Stimulated activated CD4-positive, alpha-beta T cell treated with anti-CD3 and anti-CD28 coated beads, Interleukin-1b, Interleukin-23, amount 100 ng/mL, for 4 hours (primary cell): Measurements from ENCODE around the gene CAPZB.

Experiments used
- DNase-seq, 2 donors: peaks; one replicate each; pipeline ENCODE4 v3.0.0-alpha.2; 2020; ENCODE audit warnings: low read depth in 2 of 2

CAPZB gene

GRCh38 chr1:19468397-19468956 is 16.9 kb downstream of the CAPZB start:
- DNase-seq = peak; percentile 46 to 52

- DNase-seq = no peak
These were observed 17.8 kb downstream of the CAPZB start for GRCh38 chr1:19467199-19468187.

DNA sequence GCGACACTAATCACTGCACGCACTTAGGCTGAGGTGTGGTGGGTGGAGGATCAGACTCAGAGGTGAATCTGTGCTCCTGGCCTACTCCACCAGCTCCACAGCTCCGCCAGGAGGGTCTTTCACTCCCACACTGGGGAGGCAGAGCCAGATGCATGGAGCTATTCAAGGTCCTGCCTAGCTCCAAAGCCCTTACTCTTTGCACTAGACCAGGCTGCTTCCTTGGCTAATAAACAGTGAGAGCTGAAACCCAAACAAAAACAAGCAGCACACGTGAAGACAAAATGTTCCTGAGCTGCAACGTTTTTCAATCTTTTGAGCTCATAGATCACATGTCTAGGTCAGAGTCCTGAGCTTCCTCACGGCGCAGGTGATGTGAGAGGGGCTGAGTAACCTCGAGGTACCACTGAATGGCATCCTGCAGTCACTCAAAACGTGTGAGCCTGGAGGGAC is 19.2 kb downstream of the CAPZB start:
- DNase-seq = no peak

DNA sequence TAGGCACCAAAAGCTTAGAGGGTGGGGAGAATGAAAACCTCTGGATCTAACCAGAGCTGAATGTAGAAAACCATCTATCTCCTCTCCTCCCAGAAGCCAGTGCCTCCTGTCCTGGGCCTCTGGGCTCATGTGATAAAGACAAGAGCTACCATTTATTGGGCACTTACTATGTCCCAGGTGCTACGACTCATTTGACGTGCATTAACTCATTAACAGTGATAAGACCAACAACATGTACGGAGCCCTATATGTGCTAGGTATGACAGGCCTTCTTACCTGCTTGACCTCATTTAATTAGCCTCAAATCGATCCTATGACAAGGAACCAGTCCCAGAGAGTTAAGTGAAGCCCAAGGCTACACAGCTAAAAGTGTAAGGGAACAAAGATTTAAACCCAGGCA is 19.7 kb downstream of the CAPZB start:
- no peak for DNase-seq

DNA sequence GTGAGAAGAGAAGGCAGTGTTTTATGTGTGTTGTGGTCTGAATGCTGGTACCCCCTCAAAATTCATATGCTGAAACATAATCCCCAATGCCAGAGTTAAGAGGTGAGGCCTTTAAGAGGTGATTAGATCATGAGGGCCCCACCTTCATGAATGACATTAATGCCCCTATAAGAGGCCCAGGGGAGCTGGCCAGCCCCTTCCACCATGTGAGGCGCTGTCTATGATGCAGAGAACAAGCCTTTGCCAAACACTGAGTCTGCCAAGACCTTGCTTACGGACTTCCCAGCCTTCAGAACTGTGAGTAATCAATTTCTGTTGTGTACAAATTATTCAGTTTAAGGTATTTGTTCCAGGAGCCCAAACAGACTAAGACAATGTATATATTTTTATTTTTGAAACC is 20.2 kb downstream of the CAPZB start:
- no peak for DNase-seq

DNA sequence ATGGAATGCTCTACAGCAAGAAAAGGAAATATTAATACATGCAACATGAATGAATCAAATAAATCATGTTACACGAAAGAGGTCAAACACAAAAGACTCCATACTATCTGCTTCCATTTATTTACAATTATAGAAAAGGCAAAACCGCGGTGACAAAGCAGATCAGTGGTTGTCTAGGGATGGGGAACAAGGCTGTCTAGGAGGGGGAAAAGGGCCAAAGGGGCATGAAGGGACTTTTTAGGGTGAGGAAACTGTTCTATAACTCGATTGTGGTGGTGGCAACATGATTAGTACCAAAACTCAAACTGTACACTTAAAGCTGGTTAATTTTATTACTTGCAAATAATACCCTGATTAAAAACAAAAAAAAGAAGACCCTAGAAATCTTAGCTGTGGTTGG is 20.6 kb downstream of the CAPZB start:
- DNase-seq = no peak

- DNase-seq = no peak
These were observed 21.9 kb downstream of the CAPZB start for GRCh38 chr1:19463504-19463803.

GRCh38 chr1:19462781-19463503 is 22.4 kb downstream of the CAPZB start:
- no peak for DNase-seq

DNA sequence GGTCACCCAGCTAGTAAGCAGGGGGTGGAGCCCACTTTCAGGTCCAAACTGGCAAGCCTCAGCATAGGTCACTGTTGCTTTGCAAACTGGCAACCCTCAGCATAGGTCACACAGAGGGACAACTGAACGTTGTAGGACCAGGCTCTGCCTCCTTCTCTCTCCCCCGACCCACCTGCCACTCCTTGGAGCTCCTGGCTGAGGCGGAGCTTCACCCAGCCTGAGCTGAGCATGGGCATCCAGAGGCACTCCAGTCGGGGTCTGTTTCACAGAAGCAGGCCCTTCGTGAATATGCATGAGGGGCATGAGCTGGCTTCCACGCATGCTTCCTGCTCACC is 24.2 kb downstream of the CAPZB start:
- no peak for DNase-seq

- no peak for DNase-seq
These were observed 24.7 kb downstream of the CAPZB start for GRCh38 chr1:19460535-19461219.

DNA sequence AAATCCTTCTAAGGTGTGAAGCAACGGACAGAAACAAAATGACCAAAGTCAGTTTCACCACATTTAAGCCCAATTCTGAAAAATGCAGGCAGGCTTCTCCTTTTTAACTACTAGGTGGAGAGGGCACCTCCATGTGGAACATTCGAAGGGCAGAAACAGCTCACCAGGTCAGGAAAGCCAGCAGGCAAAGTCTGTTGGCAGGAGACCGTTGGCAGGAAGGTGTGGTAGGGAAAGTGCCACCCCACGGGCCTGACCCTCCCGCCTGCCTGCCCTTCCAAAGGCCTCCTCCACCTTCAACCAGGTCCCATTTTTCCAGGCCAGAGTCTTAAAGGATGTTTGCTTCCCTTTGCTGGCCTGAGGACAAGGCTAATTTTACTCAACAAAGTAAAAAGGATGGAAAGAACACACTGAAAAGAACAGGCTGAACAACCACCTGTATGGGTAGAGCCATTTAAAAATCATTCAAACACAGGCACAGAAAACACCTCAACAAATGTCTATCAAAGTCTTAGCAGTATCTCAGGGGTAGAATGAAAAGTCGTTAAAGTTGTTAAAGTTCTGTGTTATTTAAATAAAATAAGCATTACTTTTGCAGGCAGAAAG is 26.4 kb downstream of the CAPZB start:
- DNase-seq = no peak

- no peak for DNase-seq
These were observed 27.7 kb downstream of the CAPZB start for GRCh38 chr1:19457607-19458006.

DNA sequence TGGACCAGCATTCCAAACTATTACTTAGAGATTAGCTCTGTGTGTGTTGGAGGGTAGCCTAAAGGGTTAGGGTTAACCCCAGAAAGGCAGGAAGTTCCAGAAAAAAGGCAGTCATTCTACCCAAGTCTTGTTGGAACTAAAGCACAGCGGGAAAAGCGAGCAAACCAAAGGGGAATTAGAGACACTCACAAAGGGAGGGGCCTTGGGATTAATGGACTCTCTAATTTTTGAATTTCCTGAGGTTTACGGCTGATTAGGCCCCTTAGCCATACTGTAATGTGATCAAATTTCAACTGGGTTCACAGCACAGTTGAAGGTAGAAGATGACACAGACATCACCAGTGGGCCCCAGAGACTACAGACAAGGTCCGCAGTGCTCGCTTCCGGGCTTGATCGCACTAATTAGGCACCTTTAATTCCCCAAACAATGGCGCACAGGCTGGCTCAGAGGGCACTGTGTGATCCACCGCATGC is 28.3 kb downstream of the CAPZB start:
- DNase-seq = no peak

DNA sequence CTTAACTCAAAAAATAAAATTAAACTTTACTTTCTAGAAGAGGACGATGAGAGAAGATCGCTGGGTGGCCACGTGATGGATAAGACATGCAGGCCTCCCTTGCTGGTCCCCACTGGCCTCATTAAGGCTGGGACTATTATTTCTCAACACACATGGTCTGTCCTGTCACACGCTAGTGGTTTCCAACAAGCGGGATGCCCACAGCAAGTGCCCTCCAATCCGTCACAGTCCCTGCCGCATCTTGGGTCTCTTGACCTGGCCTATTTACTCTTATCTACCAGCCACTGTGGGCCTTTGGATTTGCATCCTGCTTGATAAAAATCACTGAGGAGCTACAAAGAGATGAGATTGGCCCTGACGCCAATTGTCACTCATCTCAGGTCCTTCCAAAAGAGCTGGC is 30.0 kb downstream of the CAPZB start:
- DNase-seq = no peak

DNA sequence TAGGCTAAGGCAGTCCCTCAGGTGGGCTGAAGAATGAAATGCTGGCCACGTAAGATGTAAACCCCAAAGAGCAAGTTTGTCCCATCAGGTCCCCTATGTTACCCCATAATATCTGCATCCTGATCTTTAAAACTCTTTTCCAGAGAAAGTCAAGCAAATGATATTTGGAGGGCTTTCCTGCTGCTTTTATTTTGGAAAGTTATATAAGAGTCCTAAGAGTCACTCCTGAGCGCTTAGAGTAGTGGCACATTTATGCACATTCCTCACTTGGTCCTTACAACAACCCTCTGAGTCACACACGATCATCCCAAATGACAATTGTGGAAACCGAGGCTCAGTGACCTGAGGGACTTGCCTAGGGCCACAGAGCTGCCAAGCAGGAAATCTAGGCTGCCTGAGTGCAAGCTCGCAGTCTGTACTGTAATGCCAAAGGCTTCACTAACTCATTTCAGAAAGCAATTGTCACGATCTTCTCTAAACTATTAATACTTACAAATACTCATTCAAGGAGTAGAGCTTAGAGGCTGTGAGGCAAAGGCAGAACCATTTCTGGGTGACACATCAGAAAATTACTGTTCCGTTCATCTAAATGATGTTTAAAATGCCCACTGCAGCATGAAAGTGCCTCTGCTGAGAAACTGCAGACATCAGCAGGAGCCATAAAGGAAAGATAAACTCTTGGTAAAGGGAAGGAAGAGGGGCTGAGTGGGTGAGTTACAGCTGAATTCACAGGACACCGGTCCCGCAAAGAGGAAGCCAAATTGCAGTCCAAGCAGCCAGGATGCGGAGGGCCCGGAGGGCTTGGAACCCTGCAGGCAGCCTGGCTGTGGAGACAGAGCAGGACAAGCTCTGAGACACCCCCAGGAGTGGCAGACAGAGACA is 30.8 kb downstream of the CAPZB start:
- no peak for DNase-seq

- DNase-seq = no peak
These were observed 31.6 kb downstream of the CAPZB start for GRCh38 chr1:19453741-19454201.

- no peak for DNase-seq
These were observed 33.1 kb downstream of the CAPZB start for GRCh38 chr1:19452221-19452663.

GRCh38 chr1:19450811-19451515 is 34.4 kb downstream of the CAPZB start:
- DNase-seq = no peak

DNA sequence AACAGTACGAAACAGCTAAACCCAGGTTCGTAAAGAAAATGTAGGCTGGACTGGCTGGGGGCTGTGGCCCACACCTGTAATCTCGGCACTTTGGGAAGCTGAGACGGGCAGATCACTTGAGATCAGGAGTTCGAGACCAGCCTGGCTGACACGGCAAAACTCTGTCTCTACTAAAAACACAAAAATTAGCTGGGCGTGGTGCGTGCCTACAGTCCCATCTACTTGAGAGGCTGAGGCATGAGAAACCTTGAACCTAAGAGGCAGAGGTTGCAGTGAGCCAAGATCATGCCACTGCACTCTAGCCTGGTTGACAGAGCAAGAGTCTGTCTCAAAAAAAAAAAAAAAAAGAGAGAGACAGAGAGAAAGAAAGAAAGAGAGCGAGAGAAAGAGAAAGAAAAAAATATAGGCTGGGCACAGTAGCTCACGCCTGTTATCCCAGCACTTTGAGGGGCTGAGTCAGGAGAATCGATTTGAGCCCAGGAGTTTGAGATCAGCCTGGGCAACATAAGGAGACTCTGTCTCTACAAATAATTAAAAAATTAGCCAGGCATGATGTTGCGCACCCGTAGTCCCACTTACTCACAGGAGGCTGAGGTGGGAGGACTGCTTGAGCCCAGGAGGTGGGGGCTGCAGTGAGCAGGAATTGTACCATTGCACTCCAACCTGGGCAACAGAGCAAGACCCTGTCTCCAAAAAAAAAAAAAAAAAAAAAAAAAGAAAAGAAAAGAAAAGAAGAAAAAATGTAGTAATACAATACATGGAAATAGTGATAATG is 35.7 kb downstream of the CAPZB start:
- no peak for DNase-seq
